Lower leg skin (tissue), 3 donors: Measurements from ENCODE around the gene HPGD.

Experiments used
- CTCF ChIP-seq, 3 donors: fragments of 450-650 bp; IDR thresholded peaks; one replicate each; pipeline ENCODE4 v1.5.1; 2016; ENCODE audit warnings: antibody characterized with exemption in 3 of 3, mild to moderate bottlenecking in 3 of 3, moderate library complexity in 2 of 3
- POLR2A ChIP-seq, 2 donors: fragments of 450-650 bp; IDR thresholded peaks; one replicate each; pipeline ENCODE4 v1.6.1; 2016 to 2017; ENCODE audit warnings: antibody characterized with exemption in 2 of 2, mild to moderate bottlenecking in 1 of 2, moderate library complexity in 1 of 2

- no peak for TF ChIP-seq CTCF (IDR thresholded peaks at IDR 0.05)
- TF ChIP-seq POLR2A (IDR thresholded peaks at IDR 0.05), result no peak
Observed at GRCh38 chr4:174532445-174532844, 10.2 kb upstream of the HPGD start.
